Measurements from ENCODE around the gene KRTAP10-12.
"Not testable (repeated sequence)": the region's sequence is repeated elsewhere in the genome, so short reads cannot be mapped to it uniquely, and the experiment has no call there.

GRCh38 chr21:44689740-44690139 is 7.2 kb upstream of the KRTAP10-12 start:
- not testable (repeated sequence) for TF ChIP-seq CTCF, POLR2A (IDR thresholded peaks at IDR 0.05)

Measured in prostate gland (tissue), 2 donors.